ENCODE measurements around the gene P2RY12.

P2RY12 gene

DNA sequence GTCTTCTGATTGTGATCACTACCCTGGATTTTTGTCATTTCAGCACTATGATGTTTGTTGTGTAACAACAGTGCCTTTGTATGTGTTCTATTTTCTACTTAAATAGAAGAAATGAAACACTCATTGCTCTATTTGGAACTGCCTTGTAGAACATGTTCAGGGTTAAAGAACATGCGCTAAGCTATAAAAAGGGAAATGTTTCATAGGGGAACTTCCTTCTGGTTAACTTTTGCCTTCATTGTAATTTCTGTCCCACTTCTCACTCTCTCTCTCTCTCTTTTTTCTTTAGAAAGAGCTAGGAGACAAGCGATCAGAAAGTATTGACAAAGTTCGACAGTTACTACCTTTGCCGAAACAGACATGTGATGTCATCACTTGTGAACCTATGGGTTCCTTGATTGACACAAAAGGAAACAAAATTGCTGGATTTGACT is at the start of gene P2RY12:
Gene P2RY12 (minus strand): TSS at position 13 of the 434 bp plus-strand sequence. CDS start 45,908 bp downstream, outside the sequence.
- no peak for DNase-seq (ENCODE audit: low read depth in 2 of 2)

DNA sequence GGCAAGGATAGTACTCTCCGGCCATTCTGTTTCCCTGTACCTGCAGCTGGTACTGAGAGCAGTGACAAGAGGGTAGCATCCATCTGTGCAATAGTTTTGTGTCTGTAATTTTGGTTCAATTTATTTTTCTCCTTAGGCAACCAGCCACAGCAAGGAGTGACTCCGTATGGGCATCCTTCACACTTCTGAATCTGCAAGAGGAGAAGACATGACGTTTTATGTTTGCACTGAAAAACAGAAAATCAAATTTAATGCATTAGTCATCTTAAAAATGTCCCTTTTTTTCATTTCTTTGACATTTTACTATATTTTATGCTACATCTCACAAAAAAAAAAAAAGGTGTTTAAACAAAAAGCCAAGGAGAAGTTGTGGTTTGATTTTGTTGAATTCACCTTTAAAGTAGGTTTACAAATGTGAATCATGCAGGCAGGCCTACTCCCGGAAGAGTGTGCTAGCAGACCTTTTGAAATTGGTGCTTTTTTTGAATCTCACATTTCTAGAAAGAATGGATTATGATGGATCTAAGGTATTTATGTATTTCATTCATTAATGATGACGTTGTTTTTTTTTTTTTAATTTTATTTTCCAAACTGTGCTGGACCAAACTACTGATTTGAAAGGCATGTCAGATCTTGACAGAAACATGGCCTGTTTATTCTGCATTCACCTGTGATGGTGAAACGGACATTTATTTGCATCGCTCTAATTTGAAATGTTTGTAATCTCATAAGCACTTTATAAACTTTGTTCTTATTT is 48.2 kb upstream of the P2RY12 start:
- DNase-seq (ENCODE audit: low read depth in 2 of 2), result no peak

DNA sequence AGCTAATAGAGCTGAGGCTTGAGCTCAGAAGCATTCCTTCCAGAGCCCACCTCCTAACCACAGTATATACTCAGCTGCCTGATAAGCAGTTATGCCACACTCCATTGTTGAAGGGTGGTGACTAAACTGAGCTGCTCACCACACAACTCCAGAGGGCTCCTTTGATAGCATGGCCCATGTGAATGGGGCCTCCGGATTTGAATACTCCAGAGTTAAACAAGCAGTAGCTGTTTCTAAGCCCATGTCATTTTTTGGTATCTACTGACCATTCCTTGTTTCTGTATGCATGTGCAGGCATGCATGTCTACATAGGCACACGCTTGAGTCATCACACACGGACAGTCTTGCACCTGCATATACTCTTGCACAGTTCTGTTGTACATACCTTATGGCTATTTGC is 47.4 kb upstream of the P2RY12 start:
- no peak for DNase-seq (ENCODE audit: low read depth in 2 of 2)

DNA sequence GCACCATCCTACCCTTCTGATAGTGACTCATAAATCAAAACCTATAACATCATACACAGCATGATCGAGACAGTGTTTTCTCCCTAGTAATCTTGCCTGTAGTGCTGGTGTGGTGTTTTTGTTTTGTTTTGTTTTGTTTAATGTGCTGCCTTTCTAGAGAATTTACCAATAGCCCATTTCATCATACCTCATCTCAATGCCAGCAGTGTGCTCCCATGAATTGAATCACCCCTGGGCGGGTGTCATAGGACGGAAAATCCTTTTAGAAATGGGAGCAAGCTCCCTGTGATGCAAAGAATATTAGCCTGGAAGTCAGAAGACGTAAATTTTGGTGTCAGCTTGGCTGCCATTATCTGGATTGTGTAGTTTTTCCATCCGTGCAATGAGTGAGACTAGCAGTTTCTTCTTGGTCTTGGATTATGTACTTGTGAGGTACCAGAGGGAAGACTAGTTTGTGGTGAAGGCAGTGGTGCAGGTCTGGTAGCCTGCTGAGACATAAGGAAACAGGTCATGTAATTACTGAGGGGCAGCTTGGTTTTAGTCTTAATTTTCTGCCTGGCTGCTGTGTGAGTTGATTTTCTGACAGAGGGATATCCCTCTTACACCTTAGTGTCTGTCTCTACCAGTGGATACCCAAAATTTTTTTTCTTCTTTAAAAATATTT is 46.4 kb upstream of the P2RY12 start:
- DNase-seq (ENCODE audit: low read depth in 2 of 2), result no peak

DNA sequence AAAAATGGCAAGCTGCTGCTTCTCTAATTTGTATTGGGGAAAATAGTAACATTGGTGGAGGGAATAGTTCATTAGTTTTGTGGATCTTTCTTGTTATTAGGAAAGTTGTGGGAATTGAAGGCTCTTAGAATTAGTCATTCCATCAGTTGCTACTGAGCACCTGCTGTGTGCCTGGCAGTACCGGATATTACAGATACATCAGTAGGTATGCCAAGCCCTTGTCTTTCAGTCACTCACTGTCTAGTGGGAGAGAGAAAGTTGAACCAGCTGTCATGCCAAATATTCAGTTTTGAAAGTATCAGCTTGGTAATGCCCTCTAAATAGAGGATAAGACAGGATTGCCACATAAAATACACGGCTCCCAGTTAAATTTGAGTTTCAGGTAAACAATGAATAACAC is 43.8 kb upstream of the P2RY12 start:
- no peak for DNase-seq (ENCODE audit: low read depth in 2 of 2)

DNA sequence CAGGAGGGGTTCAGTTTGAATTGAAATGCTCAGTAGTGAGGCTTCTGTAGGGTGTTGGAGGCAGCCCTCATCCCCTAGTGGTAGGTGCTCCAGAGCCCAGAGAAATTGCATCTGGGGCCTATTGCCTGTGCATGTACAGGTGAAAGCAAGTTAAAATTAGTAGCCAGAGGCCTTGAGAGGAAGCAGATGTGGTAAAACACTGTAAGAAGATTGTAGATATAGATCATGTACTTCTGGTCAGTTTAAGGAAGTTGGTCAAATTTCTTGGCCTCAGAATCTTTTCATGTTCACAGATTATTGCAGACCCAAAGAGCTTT is 41.7 kb upstream of the P2RY12 start:
- DNase-seq (ENCODE audit: low read depth in 2 of 2), result no peak

DNA sequence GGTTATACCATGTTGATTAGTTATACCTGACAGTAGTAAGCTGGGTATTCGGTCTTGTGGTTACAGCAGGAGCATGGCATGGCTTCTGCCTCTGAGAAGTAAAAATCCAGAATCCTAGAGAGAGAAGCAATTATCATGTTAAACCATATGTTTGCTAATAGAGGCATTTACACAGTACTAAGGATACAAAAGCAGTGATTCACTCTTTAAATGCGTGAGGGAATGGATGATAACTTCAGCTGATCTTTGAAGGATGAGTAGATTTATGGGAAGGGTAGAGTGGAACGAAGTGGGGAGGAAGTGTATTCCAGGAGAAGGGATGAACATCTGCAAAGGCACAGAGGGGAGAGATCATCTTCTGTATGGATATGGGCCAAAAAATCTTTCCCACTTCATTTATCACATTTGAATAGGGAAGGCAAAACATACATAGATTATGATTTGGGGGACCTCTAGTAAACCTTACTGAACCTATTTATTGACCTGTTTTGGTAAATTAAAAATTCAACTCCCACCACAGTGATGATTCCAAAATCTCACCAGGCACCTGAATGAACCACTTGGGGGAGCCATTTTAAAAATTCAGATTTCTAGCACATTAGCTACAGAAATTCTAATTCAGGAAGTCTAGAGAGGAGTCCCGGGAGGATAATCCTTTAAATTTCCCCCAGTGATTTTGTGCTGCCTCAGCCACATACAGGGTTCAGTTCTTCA is 41.2 kb upstream of the P2RY12 start:
- no peak for DNase-seq (ENCODE audit: low read depth in 2 of 2)

DNA sequence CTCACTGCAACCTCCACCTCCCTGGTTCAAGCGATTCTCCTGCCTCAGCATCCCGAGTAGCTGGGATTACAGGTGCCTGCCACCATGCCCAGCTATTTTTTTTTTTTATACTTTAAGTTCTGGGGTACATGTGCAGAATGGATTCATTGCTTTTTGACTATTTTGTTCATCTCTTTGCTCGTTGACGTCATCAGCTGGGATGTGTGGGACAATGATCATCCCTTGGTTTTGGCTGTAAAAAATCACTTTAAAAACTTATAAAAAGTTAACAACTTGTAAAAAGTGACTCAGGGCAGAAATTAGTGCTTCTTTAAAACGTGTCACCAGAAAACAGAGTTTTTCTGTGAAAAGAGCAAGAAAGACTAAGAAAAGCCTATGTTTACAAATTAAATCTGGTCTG is 38.5 kb upstream of the P2RY12 start:
- DNase-seq (ENCODE audit: low read depth in 2 of 2), result no peak

DNA sequence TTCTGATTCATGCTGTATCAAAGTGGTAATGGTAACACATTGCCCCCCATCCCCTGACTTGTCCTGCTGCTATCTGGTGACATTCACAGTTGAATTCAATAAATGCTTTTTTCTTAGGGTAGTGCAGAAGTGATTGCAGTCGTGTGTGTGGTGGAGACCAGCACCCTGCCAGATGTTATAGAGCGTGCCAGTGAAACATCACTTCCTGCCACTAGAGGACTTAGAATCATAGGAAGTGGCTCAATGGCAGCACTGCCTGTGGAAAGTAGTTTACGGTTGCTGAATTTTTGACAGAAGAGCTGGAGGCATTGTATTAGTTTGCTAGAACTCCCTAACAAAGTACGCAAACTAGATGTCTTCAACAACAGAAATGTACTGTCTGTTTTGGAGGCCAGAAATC is 37.4 kb upstream of the P2RY12 start:
- no peak for DNase-seq (ENCODE audit: low read depth in 2 of 2)

DNA sequence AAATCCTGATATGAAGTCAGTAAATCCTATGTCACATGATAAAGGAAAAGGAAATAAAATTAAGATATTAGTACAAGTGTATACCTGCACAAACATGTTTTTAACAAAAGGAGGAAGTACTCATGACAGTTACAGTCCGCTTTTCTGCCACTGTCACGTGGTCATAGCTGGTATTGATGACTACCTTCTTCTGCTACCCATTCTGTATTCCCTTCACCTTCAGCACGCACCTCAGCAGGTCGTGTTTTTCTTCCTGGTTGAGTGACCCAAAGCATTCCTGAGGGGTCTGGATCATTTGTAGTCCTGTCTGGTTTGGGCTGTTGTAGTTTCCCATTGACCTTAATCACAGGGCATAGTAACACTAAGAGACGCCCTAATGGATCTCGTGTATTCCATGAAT is 35.3 kb upstream of the P2RY12 start:
- no peak for DNase-seq (ENCODE audit: low read depth in 2 of 2)

DNA sequence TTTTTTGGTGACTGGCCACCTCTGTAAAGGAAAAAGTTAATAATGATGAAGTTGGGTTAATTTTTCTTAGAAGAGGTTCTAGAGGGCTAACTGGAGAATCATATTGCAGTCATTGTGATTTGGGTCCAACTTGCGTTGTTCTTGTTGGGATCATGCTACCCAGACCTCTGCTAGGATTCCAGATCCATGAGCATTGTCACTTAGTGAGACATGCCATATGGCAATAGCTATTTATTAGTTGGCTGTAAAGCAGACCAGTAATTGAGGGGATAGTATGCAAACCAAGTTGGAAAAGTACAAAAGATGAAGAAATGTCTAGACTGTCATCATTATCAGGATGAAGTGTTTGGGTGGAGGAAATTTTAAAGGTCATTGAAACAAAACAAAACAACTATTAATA is 30.7 kb upstream of the P2RY12 start:
- DNase-seq (ENCODE audit: low read depth in 2 of 2), result no peak

DNA sequence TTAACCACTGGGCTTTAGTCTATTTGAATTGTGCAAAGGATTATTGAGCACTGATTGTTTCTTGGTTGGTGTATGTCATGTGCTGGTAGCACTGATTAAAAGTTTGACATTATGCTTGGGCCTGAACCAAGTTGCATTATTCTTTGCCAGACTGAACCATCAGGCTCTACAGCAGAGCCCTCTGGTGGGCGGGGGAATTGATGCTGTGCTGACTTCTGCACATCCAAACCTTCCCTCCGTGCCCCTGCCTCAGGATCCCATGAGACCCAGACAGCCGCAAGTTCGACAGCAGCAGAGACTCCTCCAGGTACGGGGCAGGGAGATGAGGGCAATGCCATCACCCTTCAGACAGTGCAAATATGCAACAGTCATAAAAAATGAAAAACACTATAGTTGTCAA is 28.4 kb upstream of the P2RY12 start:
- no peak for DNase-seq (ENCODE audit: low read depth in 2 of 2)

DNA sequence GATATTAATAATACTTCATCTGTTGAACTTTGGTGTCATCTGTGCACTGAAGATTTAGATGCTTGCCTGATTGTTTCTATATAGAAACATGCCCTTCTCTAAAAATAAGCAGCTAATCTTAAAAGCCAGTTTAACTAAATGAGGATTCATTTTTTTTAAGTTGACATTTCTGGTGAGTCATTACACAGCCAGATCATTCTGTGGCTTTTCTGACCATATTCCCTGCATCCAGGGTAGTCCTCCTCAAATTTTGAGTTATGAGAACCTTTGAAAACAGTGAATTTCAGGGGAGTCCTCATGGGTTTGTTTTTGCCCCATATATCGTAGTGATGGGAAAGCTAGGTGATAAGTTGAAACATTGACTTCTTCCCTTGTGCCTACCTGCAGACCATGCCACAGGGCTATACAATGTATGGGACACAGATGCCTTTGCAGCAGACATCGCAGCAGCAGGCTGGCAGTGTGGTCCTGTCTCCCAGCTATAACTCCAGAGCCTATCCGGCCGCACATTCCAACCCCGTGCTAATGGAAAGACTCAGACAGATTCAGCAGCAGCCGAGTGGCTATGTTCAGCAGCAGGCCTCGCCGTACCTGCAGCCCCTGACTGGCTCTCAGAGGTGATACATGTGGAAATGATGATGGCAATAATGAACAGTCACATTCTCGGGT is 26.5 kb upstream of the P2RY12 start:
- no peak for DNase-seq (ENCODE audit: low read depth in 2 of 2)

DNA sequence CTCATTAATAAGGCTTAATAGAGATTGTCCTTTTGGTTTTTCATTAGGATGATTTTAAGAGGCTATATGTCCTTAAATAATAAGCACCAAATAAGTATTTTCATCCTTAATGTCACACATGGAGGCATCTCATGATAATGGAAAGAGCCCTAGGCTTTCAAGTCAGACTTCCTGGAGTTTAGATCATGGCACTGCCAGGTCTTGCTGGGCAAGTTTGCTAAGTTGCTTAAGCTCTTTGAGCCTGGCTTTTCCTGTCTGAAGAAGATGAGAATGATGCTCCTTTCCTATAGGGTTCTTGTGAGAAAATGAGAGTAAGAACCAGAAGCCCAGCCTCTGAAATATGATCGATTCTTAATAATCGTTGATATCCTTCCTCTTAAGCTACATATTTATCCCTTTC is 23.4 kb upstream of the P2RY12 start:
- DNase-seq (ENCODE audit: low read depth in 2 of 2), result no peak

DNA sequence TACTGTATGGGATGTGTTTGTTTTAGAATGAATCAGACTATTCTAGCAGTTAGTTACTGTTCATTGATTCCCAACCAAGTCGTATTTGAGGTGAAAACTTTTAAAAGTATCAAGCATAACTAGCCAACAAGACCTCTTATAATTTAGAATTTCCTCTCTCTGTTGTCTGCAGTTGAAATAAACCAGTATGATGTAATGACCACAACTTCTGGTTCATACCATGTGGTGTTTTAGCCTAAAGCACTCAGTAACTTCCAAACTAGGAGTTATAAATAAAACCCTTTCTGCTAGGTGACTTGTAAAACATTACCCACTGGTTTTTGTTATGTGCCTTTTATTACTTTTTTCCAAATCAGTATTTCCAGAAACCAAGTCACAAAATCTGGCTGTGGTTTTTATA is 19.8 kb upstream of the P2RY12 start:
- DNase-seq (ENCODE audit: low read depth in 2 of 2), result no peak

DNA sequence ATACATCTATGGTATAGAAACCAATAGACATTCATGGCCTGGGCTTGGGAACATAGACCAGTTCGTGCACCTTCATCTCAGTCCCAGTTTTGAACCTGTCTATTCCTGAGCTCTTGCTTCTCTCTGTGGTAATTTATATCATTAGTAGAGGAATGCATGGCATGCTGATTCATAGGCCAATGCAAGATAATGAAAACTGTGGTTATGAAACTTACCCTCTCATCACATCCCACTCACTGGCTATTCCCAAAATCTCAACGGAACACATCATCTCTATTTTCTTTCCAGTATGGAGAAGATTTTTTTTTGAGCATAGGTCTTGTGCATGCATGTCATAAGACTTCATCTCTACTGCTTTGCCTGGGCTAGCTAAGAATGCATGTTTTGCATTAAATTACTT is 18.7 kb upstream of the P2RY12 start:
- DNase-seq (ENCODE audit: low read depth in 2 of 2), result no peak

DNA sequence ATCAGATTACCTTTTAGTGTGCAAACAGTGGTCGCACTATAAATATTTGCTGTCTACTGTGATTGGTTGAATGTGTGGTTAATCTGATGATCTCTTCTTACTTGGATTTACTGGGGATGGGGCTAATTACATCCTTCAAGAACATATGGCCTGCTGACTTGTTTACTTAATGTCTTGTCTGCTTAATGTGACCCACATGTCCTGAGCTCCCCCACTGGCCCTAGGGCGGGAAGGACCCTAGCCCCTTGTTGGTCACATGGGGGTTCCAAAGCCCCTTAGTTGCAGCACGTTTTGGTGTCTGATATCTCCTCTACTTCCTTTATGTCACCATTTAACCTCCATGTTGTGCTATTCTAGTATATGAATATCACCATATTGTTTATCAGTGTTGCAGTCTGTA is 17.8 kb upstream of the P2RY12 start:
- DNase-seq (ENCODE audit: low read depth in 2 of 2), result no peak

DNA sequence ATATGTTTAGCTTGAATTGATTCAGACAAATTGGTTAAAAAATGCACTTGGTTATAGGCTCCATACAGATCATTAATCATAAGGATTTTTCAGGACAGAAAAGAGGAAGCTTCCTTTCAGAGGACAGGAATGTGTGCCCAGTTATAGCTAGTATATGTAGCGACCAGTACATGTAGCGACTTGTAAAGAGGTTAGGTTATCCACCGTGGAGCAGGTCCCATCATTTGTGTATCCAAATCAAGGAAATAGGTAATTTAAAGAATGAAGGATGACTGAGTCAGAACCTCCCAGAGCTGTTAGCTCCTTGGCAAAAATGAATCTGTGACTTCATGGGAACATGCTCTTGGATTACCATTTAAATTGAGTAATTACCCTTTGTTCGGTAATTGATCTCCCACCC is 15.8 kb upstream of the P2RY12 start:
- no peak for DNase-seq (ENCODE audit: low read depth in 2 of 2)

DNA sequence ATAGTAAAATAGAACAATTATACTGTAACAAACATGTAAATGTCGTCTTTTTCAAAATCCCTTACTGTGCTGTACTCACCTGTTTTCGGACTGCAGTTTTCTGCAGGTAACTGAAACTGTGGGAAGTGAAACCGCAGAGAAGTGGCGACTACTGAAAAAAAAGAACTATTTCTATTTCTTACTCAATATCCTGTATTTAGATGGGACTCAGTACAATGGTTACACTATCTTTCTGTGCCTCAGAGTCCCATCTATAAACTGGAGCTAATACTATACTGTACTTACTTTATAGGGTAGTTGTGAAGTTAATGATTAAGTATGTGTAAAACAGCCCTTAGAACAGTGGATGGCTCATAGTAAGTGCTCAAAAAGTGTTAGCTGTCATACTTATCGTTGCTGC is 14.3 kb upstream of the P2RY12 start:
- DNase-seq (ENCODE audit: low read depth in 2 of 2), result no peak

DNA sequence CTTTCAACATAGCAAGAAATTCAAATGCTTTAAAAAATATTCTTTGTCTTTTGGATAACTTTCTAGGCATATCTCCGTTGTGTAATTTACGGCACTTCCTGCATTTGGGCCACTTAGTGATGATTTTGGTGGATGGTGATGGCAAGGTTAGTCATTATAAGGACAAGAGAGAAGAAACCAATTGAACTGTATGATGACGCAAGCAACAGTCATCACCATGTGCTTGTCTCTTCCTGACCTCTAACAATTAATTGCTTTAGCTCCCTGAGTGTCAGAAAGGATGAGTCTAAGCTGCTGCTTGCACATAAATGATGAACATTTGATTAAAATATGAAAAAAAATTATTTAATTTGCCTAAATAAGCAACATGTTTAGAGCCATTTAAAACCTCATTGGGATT is 11.3 kb upstream of the P2RY12 start:
- no peak for DNase-seq (ENCODE audit: low read depth in 2 of 2)

DNA sequence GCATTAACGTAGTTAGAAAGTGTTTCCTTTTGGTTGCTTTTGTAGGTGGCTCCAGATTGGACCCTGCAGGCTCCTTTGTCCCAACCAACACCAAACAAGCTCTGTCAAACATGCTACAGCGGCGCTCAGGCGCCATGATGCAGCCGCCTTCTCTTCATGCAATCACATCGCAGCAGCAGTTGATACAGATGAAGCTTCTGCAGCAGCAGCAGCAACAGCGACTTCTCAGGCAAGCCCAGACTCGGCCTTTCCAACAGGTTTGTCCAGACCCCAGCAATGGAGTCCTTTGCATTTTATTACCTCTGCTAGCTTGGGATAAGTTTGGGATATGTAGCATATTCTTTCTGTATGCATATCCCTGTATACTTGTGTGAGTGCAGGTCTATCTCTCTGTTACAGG is 10.1 kb upstream of the P2RY12 start:
- no peak for DNase-seq (ENCODE audit: low read depth in 2 of 2)

DNA sequence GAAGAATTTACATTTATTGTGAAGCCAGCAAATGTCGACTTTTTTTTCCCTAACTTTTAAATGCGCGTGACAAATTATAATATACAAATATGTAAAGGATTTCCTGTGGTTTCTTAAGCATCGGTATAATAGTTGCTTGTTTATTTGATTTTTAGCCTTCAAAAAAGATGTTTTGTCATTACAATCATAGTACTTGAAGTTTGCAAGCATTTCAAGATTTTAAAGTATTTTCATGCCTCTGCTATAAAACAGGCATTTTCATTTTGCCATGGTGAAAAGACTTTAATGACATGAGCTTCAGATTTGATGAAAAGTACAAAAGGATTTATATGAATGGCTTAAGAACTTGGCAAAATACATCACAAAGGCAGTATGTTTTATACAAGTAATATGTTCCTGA is 9.4 kb upstream of the P2RY12 start:
- no peak for DNase-seq (ENCODE audit: low read depth in 2 of 2)
